ENCODE measurements around the gene CENPH.

The CENPH gene

DNA sequence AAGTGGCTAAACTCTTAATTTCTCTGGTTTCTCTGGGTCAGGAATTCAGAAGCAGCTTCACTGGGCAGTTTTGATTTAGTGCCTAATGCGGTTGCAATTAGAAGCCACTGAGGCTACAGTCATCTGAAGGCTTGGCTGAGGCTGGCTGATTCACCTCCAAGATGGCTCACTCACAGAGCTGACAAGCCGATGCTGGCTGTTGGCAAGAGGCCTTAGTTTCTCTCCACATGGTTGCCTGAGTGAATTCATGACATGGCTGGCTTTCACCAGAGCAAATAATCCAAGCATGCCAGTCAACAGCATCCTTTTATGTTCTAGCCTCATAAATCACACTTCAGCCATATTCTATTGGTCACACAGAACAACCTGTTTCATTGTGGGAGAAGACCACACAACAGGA lies 42.5 kb downstream of the CENPH start:
- TF ChIP-seq GATA3 (IDR thresholded peaks at IDR 0.05; ENCODE audit: low read depth, low read length), result no peak
- no peak for TF ChIP-seq GATA2 (IDR thresholded peaks at IDR 0.05; ENCODE audit: low read depth, low read length)

DNA sequence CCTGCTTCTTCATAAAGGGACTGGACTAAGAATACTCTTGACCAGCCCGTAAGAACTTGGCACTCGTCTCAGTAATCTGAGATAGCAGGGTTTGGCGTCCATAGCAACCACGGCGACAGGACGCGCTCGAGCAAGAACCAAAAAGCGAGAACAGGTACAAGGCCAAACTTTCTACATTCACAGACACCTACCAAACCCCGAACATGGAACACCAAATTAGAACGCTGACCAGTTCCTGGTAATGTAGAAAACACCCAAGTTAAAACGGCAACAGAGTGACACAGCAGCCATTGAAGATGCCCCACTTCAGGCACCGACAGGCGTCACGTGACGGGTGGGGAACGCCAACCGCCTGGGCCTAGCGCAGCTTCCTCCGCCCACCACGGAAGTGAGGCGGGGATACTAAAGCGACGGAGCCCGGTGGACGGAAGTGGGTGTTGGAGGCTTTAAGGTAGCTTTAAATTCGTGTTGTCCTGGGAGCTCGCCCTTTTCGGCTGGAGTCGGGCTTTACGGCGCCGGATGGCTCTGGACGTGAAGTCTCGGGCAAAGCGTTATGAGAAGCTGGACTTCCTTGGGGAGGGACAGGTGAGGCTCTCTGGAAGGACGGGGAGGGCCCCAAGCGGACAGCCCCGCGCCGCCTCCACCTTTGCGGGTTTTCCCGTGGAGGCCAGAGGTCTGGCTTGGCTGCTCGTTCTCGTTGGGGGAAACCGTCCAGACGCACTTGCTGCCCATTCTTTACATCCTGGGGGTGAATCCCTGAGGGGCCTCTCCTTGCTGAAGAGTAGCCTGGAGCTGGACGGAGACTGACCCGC lies 45.3 kb downstream of the CENPH start, which contains the start of gene CDK7:
Gene CDK7 (plus strand): TSS at position 430 of the 812 bp plus-strand sequence. CDS start 90 bp downstream, at position 520.
- TF ChIP-seq GATA3 (IDR thresholded peaks at IDR 0.05; ENCODE audit: low read depth, low read length) (no peak), GATA2 (IDR thresholded peaks at IDR 0.05; ENCODE audit: low read depth, low read length) (peak; percentile 25; the same call in 1 of the 2 replicates)

DNA sequence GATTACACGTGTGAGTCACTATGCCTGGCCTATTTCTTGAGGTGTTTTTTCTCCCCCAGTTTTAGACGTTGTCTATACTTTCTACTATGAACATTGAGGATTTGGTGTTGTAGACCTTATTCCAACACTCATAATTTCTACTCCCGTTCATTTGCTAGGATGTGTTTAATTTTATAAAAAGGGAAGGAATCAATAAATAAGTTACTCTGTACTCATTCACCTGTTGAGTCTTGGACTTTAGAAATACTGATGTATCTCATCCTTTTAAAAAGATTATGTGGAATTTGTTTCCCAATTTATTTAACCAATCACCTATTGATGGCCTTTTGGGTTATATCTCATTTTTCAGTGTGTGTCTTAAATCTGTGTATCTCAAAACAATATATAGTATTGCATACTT lies 48.5 kb downstream of the CENPH start:
- TF ChIP-seq GATA3 (IDR thresholded peaks at IDR 0.05; ENCODE audit: low read depth, low read length) (no peak), GATA2 (IDR thresholded peaks at IDR 0.05; ENCODE audit: low read depth, low read length) (no peak)

DNA sequence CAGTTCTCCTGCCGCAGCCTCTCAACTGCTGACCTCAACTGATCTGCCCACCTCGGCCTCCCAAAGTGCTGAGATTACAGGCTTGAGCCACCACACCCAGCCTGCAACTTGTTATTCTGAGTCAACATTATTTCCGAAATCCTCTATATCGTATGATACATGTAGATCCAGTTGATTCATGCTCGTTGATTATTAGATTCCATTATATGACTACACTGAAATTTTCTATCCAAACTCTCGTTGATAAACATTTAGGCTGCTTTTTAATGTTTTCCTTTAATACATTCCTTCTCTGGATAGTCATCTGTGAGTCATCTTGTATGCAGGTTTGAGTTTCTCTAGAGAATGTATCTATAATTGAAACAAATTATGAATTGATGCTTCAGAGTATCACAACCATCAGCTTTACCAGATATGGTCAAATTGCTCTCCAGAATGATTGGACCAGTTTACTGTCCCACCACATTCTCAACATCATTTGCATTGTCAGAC lies 49.4 kb downstream of the CENPH start:
- TF ChIP-seq GATA3 (IDR thresholded peaks at IDR 0.05; ENCODE audit: low read depth, low read length), result no peak
- TF ChIP-seq GATA2 (IDR thresholded peaks at IDR 0.05; ENCODE audit: low read depth, low read length), result no peak

DNA sequence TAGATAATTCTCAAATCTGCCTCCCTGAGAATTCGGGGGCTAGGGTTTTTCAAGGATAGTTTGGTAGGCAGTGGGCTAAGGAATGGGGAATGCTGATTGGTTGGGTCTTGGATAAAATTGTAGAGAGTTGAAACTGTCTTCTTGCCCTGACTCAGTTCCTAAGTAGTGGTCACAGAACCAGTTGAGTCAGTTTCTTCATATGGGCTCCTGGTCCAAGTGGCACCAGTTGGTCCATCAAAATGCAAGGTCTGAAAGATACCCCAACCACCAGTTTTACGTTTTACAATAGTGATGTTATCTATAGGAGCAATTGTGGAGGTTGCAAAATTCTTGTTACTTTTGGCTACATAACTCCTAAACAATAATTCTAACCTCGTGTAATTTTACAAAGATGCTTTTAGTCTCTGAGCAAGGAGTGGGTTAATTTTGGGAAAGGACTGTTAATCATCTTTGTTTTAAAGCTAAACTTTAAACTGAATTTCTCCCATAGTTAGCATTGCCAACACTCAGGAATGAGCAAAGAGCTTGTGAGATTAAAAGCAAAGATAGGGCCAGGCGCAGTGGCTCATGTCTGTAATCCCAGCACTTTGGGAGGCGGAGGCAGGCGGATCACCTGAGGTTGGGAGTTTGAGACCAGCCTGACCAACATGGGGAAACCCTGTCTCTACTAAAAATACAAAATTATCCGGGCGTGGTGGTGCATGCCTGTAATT lies 53.0 kb downstream of the CENPH start:
- TF ChIP-seq GATA3 (IDR thresholded peaks at IDR 0.05; ENCODE audit: low read depth, low read length) (no peak), GATA2 (IDR thresholded peaks at IDR 0.05; ENCODE audit: low read depth, low read length) (no peak)

DNA sequence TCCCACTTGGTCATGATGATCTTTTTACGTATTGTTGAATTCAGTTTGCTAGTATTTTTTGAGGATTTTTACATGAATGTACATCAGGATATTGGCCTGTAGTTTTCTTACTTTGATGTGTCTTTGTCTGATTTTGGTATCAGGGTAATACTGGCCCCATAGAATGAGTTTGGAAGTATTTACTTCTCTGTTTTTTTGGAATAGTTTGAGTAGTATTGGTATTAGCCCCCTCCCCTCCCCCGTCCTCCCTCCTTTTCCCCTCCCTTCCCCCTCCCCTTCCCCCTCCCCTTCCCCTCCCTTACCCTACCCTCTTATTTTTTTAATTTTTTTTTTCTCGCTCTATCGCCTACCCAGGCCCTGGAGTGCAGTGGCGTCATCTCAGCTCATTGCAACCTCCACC lies 55.6 kb downstream of the CENPH start:
- TF ChIP-seq GATA2 (IDR thresholded peaks at IDR 0.05; ENCODE audit: low read depth, low read length) (no peak), GATA3 (IDR thresholded peaks at IDR 0.05; ENCODE audit: low read depth, low read length) (no peak)

DNA sequence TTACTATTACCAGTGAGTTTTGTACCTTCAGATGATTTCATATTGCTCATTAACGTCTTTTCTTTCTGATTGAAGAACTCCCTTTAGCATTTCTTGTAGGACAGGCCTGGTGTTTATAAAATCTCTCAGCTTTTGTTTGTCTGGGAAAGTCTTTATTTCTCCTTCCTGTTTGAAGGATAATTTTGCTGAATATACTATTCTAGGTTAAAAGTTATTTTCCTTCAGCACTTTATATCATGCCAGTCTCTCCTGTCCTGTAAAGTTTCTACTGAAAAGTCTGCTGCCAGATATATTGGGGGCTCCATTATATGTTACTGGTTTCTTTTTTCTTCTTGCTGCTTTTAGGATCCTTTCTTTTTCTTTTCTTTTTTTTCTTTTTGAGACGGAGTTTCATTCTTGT lies 58.6 kb downstream of the CENPH start:
- TF ChIP-seq GATA3 (IDR thresholded peaks at IDR 0.05; ENCODE audit: low read depth, low read length), result no peak
- TF ChIP-seq GATA2 (IDR thresholded peaks at IDR 0.05; ENCODE audit: low read depth, low read length), result no peak

DNA sequence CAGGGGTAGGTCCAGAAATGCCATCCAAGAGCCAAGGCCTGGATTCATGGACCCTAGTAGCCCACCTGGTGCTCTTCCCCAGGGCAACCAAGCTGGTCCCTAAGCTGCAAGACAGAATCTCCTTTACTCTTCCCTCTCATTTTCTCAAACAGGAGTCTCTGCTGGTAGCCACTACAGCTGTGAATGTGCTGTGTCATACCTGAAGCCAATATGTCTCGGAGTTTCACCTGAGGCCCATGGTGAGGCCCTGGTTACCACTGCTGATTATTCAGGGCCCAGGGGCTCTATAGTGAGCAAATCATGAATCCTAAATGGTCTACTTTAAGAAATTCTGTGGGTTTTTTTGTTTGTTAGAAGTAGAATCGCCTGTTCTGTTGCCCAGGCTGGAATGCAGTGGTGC lies 61.2 kb downstream of the CENPH start:
- TF ChIP-seq GATA3 (IDR thresholded peaks at IDR 0.05; ENCODE audit: low read depth, low read length) (no peak), GATA2 (IDR thresholded peaks at IDR 0.05; ENCODE audit: low read depth, low read length) (no peak)

DNA sequence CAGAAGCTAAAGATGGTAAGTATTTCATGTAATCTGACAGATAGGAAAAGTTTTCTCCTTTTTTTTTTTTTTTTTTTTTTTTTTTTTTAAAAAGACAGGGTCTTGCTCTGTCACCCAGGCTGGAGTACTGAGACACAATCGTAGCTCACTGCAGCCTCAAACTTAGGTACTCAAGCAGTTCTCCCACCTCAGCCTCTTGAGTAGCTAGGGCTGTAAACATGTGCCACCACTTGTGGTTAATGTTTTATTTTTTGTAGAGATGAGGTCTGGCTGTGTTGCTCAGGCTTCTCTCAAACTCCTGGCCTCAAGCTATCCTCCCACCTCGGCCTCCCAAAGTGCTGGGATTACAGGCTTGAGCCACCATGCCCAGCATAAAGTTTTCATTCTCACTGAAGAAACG lies 63.1 kb downstream of the CENPH start:
- TF ChIP-seq GATA2 (IDR thresholded peaks at IDR 0.05; ENCODE audit: low read depth, low read length) (no peak), GATA3 (IDR thresholded peaks at IDR 0.05; ENCODE audit: low read depth, low read length) (no peak)

DNA sequence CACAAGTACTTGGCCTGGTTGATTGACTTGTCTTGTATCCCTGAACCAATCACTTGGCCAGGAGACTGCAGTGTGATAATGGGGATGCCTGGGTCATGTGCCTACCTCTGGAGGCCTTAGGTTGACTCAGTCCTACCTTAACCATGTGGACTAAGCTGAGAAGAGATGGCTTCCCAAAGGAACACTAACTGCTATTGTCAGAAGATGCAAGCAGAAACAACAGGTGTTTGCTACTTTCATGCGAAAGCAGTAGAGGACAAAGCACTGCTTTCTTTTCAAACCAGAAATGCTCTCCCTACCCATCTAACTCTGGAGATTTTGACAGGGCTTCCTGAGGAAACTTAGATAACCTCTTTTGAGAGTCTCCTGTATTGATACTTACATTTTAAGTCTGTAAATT lies 68.2 kb downstream of the CENPH start:
- TF ChIP-seq GATA3 (IDR thresholded peaks at IDR 0.05; ENCODE audit: low read depth, low read length), result no peak
- TF ChIP-seq GATA2 (IDR thresholded peaks at IDR 0.05; ENCODE audit: low read depth, low read length), result no peak
